Bronchial epithelial cell (primary cell): ENCODE measurements around the gene ATP13A1. TPM values are rescaled to one million over a fixed set of nuclear protein-coding genes. Genes with fewer than 3 reads are reported as not detected.

ENCODE experiments used
- DNase-seq: peaks from one replicate; pipeline ENCODE4 v3.0.0-alpha.2; 2010; ENCODE audit warnings: low read depth
- FAIRE-seq: peaks from 2 replicates; lab custom pipeline; 2011; peaks lifted over from hg19 to GRCh38; lab: Jason Lieb, UNC
- H3K27me3 ChIP-seq: 2 replicates; pipeline ENCODE4 v1.5.1; 2011; ENCODE audit warnings: low read length; ENCODE audit not compliant: control insufficient read depth, insufficient read depth
- H3K36me3 ChIP-seq: 2 replicates; pipeline ENCODE4 v1.5.1; 2011; ENCODE audit warnings: low read length; ENCODE audit not compliant: control insufficient read depth, insufficient read depth
- H3K4me3 ChIP-seq: 2 replicates; pipeline ENCODE4 v1.5.1; 2011; ENCODE audit warnings: mild to moderate bottlenecking, low read depth, low read length, control low read depth
- total RNA-seq: library from RNA; depleted of rRNA; stranded (reverse); fragments of >200 nt; gene quantifications from 2 replicates; pipeline ENCODE4 v1.2.1, GENCODE V29; 2014
- TF ChIP-seq, protein P1 (sequence below): IDR thresholded peaks from 2 replicates; pipeline ENCODE4 v1.5.1; 2011; ENCODE audit warnings: mild to moderate bottlenecking, moderate library complexity, low read length, control low read depth, inconsistent platforms; ENCODE audit not compliant: insufficient read depth, severe bottlenecking

The ATP13A1 gene
- total RNA-seq, 1 donor from 2014 or later = 20.3 TPM

DNA sequence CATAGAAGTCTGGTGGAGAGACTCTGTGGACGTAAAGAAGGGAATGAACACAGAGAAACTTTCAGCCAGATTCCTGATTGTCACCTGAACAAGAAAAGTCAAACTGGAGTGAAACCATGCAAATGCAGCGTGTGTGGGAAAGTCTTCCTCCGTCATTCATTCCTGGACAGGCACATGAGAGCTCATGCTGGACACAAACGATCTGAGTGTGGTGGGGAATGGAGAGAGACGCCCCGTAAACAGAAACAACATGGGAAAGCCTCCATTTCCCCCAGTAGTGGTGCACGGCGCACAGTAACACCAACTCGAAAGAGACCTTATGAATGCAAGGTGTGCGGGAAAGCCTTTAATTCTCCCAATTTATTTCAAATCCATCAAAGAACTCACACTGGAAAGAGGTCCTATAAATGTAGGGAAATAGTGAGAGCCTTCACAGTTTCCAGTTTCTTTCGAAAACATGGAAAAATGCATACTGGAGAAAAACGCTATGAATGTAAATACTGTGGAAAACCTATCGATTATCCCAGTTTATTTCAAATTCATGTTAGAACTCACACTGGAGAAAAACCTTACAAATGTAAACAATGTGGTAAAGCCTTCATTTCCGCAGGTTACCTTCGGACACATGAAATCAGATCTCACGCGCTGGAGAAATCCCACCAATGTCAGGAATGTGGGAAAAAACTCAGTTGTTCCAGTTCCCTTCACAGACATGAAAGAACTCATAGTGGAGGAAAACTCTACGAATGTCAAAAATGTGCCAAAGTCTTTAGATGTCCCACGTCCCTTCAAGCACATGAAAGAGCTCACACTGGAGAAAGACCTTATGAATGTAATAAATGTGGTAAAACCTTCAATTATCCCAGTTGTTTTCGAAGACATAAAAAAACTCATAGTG, 15.9 kb upstream of the ATP13A1 start:
- no peak for DNase-seq
- Histone ChIP-seq H3K27me3 (no peaks in the 10 kb centered on the region), H3K4me3 (no peak overlapping the region), H3K36me3 (peaks cover 14% of the 10 kb centered on the region)
- no peak for FAIRE-seq
- TF ChIP-seq, protein P1, sequence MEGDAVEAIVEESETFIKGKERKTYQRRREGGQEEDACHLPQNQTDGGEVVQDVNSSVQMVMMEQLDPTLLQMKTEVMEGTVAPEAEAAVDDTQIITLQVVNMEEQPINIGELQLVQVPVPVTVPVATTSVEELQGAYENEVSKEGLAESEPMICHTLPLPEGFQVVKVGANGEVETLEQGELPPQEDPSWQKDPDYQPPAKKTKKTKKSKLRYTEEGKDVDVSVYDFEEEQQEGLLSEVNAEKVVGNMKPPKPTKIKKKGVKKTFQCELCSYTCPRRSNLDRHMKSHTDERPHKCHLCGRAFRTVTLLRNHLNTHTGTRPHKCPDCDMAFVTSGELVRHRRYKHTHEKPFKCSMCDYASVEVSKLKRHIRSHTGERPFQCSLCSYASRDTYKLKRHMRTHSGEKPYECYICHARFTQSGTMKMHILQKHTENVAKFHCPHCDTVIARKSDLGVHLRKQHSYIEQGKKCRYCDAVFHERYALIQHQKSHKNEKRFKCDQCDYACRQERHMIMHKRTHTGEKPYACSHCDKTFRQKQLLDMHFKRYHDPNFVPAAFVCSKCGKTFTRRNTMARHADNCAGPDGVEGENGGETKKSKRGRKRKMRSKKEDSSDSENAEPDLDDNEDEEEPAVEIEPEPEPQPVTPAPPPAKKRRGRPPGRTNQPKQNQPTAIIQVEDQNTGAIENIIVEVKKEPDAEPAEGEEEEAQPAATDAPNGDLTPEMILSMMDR = no peak

DNA sequence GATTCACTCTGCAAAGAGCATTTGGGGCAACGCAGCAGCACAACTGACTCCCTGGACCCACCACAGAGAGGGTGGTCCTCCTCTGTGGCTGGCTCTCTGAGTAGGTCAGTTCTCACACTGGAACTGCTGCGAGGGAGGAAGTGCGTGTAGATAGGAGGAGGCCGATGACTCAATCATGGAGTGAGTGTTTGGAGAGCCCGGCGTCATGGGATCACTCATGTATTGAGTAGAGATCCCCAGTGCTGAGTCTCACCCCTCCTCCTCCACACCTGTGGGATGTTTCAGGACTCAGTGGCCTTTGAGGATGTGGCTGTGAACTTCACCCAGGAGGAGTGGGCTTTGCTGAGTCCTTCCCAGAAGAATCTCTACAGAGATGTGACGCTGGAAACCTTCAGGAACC, 14.1 kb upstream of the ATP13A1 start:
- TF ChIP-seq, protein P1 = no peak
- FAIRE-seq (no peak), DNase-seq (no peak)
- Histone ChIP-seq H3K4me3 (no peak overlapping the region), H3K27me3 (no peaks in the 10 kb centered on the region), H3K36me3 (peaks cover 14% of the 10 kb centered on the region)

DNA sequence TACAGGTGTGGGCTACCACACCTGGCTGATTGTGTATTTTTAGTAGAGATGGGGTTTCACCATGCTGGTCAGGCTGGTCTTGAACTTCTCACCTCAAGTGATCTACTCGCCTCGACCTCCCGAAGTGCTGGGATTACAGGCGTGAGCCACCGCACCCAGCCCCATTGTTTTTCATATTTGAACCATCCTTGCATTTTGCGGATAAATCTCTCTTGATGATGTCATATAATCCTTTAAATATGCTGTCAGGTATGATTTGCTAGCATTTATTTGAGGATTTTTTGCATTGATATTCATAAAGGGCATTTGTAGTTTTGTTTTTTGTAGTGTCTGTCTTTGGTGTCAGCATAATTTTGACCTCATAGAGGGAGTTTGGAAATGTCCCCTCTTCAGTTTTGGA, 10.8 kb upstream of the ATP13A1 start:
- FAIRE-seq (no peak), DNase-seq (no peak)
- TF ChIP-seq, protein P1 = no peak
- peaks cover 12% of the 10 kb centered on the region for H3K36me3 ChIP-seq
- no peaks in the 10 kb centered on the region for H3K27me3 ChIP-seq
- H3K4me3 ChIP-seq = no peak overlapping the region

DNA sequence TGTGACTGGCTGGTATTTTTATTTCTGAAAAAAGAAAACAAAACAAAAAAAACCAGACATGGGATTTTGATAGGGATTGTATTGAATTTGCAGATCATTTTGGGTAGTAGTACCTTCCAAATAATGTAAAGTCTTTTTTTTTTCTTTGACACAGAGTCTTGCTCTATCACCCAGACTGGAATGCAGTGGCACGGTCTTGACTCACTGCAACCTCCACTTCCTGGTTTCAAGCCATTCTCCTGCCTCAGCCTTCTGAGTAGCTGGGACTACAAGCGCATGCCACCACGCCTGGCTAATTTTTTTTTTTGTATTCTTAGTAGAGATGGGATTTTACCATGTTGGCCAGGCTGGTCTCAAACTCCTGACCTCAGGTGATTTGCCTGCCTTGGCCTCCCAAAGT, 9.3 kb upstream of the ATP13A1 start:
- Histone ChIP-seq H3K4me3 (no peak overlapping the region), H3K36me3 (peaks cover 9% of the 10 kb centered on the region), H3K27me3 (no peaks in the 10 kb centered on the region)
- FAIRE-seq (no peak), DNase-seq (no peak)
- TF ChIP-seq, protein P1 = no peak

DNA sequence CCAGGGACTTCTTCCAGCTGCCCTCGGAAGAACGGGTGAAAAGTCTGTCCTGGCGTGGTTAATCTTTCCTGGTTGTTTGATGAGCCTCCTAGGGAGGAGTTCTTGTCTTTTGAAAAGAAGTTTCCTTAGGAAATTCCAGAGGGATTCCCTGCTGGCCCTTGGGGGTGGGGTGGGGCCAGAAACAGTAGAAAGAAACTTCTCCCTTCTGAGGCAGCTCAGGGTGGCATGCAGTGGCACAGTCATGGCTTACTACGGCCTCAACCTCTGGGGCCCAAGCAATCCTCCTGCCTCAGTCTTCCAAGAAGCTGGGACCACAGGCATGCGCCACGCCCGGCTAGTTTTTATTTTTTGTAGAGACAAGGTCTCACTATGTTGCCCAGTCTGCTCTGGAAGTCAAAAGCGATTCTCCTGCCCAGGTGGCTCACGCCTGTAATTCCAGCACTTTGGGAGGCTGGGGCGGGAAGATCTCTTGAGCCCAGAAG, 6.6 kb upstream of the ATP13A1 start:
- FAIRE-seq (no peak), DNase-seq (no peak)
- H3K27me3 ChIP-seq = no peaks in the 10 kb centered on the region
- TF ChIP-seq, protein P1 = no peak
- H3K36me3 ChIP-seq = no peaks in the 10 kb centered on the region
- H3K4me3 ChIP-seq = no peak overlapping the region
